GM23248 (cell line): ENCODE results near the gene YPEL5. TPM values are rescaled to one million over a fixed set of nuclear protein-coding genes. Genes with fewer than 3 reads are reported as not detected.
A peak's percentile ranks its signal among the peaks of the same experiment; 100 is the strongest.
"Not testable (repeated sequence)": the region's sequence is repeated elsewhere in the genome, so short reads cannot be mapped to it uniquely, and the experiment has no call there.

Source experiments
- DNase-seq: peaks from one replicate; pipeline ENCODE4 v3.0.0-alpha.2; 2015
- H2AFZ ChIP-seq: fragments of 200-600 bp; sonication (generic); 2 replicates; pipeline ENCODE4 v1.6.1; 2016; ENCODE audit warnings: antibody characterized with exemption
- H3F3A ChIP-seq: fragments of 200-600 bp; sonication (generic); 2 replicates; pipeline ENCODE4 v1.6.1; 2016; ENCODE audit warnings: mild to moderate bottlenecking, antibody characterized with exemption, mixed run types; ENCODE audit not compliant: insufficient read depth
- H3K27ac ChIP-seq: fragments of 200-600 bp; sonication (generic); 2 replicates; pipeline ENCODE4 v1.5.1; 2016; ENCODE audit warnings: mild to moderate bottlenecking
- H3K27me3 ChIP-seq: fragments of 200-600 bp; sonication (generic); replicated peaks from 2 replicates; pipeline ENCODE4 v1.6.1; 2016; ENCODE audit warnings: mild to moderate bottlenecking; ENCODE audit not compliant: insufficient read depth
- H3K36me3 ChIP-seq: fragments of 200-600 bp; sonication (generic); 2 replicates; pipeline ENCODE4 v1.6.1; 2016; ENCODE audit warnings: low read depth, mild to moderate bottlenecking
- H3K4me1 ChIP-seq: fragments of 200-600 bp; sonication (generic); 2 replicates; pipeline ENCODE4 v1.6.1; 2016; ENCODE audit warnings: mild to moderate bottlenecking; ENCODE audit not compliant: insufficient read depth
- H3K4me2 ChIP-seq: fragments of 200-600 bp; sonication (generic); one replicate; pipeline ENCODE4 v1.6.1; 2016; ENCODE audit warnings: mild to moderate bottlenecking; ENCODE audit not compliant: unreplicated experiment
- H3K4me3 ChIP-seq: fragments of 200-600 bp; sonication (generic); 2 replicates; pipeline ENCODE4 v1.5.1; 2016; ENCODE audit warnings: mild to moderate bottlenecking
- H3K79me2 ChIP-seq: fragments of 200-600 bp; sonication (generic); 2 replicates; pipeline ENCODE4 v1.6.1; 2016; ENCODE audit warnings: mild to moderate bottlenecking; ENCODE audit not compliant: insufficient read depth
- H3K9ac ChIP-seq: fragments of 200-600 bp; sonication (generic); 2 replicates; pipeline ENCODE4 v1.6.1; 2016; ENCODE audit warnings: mild to moderate bottlenecking
- H3K9me2 ChIP-seq: fragments of 200-600 bp; sonication (generic); 2 replicates; pipeline ENCODE4 v1.6.1; 2016; ENCODE audit warnings: mixed run types, mild to moderate bottlenecking, moderate library complexity; ENCODE audit not compliant: insufficient read depth
- H3K9me3 ChIP-seq: fragments of 200-600 bp; sonication (generic); one replicate; pipeline ENCODE4 v1.6.1; 2017; ENCODE audit warnings: low read depth
- H4K20me1 ChIP-seq: fragments of 200-600 bp; sonication (generic); 2 replicates; pipeline ENCODE4 v1.6.0; 2016; ENCODE audit not compliant: insufficient read depth
- EZH2 ChIP-seq: fragments of 200-600 bp; sonication (generic); IDR thresholded peaks from 2 replicates; pipeline ENCODE4 v1.6.1; 2018; ENCODE audit warnings: antibody characterized with exemption, mild to moderate bottlenecking; ENCODE audit not compliant: insufficient read depth, poor library complexity, severe bottlenecking
- EZH2phosphoT487 ChIP-seq: fragments of 200-600 bp; sonication (generic); IDR thresholded peaks from 2 replicates; pipeline ENCODE4 v1.6.1; 2018; ENCODE audit warnings: antibody characterized with exemption, moderate library complexity, mild to moderate bottlenecking, low read depth; ENCODE audit not compliant: insufficient read depth
- WGBS, 2 experiments: methylation state at CpG; one replicate each; pipeline ENCODE4 v1.1.6; 2015 to 2017; ENCODE audit warnings: low lambda C conversion rate in 2 of 2, low coverage in 1 of 2; ENCODE audit errors: missing lambda C conversion rate in 2 of 2; 5-methylcytosine and 5-hydroxymethylcytosine counted together
- in situ Hi-C: fragments of 300-500 bp; cut with MboI; formaldehyde crosslinking; loops from 2 replicates; pipeline ENCODE4 v1.15.0; 2020
- polyA plus RNA-seq: library from polyadenylated mRNA; unstranded; fragments of >200 nt; fragmentation: Nextera tagmentation; extraction: Ambion mirVana; gene quantifications from 2 replicates; pipeline ENCODE4 v1.2.1, GENCODE V29; 2016
- total RNA-seq: library from RNA; depleted of rRNA; stranded (reverse); fragments of >200 nt; shearing (Covaris generic); gene quantifications from 2 replicates; pipeline ENCODE4 v1.2.3, GENCODE V29; 2014

YPEL5 gene
- total and polyA plus RNA-seq, 2 experiments from 2014 or later, result 101 to 128 TPM

DNA sequence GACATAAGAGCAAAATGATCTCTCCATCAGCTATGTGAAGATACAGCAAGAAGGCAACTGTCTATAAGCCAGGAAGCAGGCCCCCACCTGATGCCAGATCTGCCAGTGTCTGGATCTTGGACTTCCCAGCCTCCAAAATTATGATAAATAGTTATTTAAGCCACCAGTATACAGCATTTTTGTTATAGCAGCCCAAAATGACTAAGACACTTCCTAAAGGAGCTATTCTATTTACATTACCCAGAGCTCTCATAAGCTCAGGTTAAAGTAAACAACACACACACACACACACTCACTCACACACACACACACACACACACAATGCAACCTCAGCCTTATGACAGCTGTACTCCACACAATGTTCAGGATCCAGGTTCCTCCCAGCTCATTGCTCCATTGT is 5.7 kb upstream of the YPEL5 start:
- no peak overlapping the region for H2AFZ ChIP-seq
- H3K9me2 ChIP-seq, result no peaks in the 10 kb centered on the region
- no peaks in the 10 kb centered on the region for H3K36me3 ChIP-seq
- H4K20me1 ChIP-seq, result no peaks in the 10 kb centered on the region
- no peak overlapping the region for H3K27ac ChIP-seq
- TF ChIP-seq EZH2phosphoT487, result no peak
- no peak for TF ChIP-seq EZH2
- no peaks in the 10 kb centered on the region for H3K9me3 ChIP-seq
- H3K9ac ChIP-seq, result no peak overlapping the region
- no peak overlapping the region for H3K4me3 ChIP-seq
- no peaks in the 10 kb centered on the region for H3K79me2 ChIP-seq
- in situ Hi-C loops, result no loop called here
- H3K4me1 ChIP-seq, result peaks cover 7% of the 10 kb centered on the region
- 0 out of 2 replicates have a peak, but pooled peaks cover 6% of the 10 kb centered on the region for H3K27me3 ChIP-seq
- no peak overlapping the region for H3K4me2 ChIP-seq
- DNase-seq, result no peak
- H3F3A ChIP-seq, result no peaks in the 10 kb centered on the region

DNA sequence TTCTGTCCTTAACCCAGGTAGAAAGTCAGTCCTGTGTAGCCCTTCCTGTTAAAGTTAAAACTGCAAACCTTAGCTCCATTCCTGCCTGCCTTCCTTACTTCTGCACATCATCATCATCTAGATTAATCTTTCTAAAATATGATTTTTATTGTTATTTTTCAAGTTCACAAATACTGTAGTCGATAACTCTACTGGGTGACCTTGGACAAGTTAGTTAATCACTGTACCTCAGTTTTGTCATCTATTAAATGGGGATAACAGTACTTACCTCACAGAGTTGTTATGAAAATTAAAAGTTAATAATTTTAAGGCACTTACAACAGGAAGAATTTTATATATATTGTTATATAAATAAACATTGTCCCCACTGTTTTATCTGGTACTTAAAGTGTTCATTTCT is 2.5 kb upstream of the YPEL5 start:
- H3K4me3 ChIP-seq, result no peak overlapping the region
- H3K79me2 ChIP-seq, result peaks cover 18% of the 10 kb centered on the region
- no peak overlapping the region for H3K9ac ChIP-seq
- no peaks in the 10 kb centered on the region for H3K9me2 ChIP-seq
- WGBS, 2 experiments, result 62 to 69% methylated on average over 1 of the region's 1 CpG
- H3K4me2 ChIP-seq, result no peak overlapping the region
- no peaks in the 10 kb centered on the region; the same call in 1 of the 2 replicates for H4K20me1 ChIP-seq
- H3K9me3 ChIP-seq, result no peaks in the 10 kb centered on the region
- TF ChIP-seq EZH2 (no peak), EZH2phosphoT487 (no peak)
- no peak for DNase-seq
- H3K36me3 ChIP-seq, result peaks cover 8% of the 10 kb centered on the region; the same call in 1 of the 2 replicates
- in situ Hi-C loops, result no loop called here
- H3K27ac ChIP-seq, result no peak overlapping the region
- H2AFZ ChIP-seq, result no peak overlapping the region
- H3K27me3 ChIP-seq, result 0 out of 2 replicates have a peak, but pooled peaks cover 6% of the 10 kb centered on the region
- H3F3A ChIP-seq, result 0 out of 2 replicates have a peak, but pooled peaks cover 13% of the 10 kb centered on the region
- H3K4me1 ChIP-seq, result peaks cover 20% of the 10 kb centered on the region

GRCh38 chr2:30144951-30145350 is 1.9 kb upstream of the YPEL5 start:
- H3K4me3 ChIP-seq, H3K9me3 ChIP-seq, H3K27me3 ChIP-seq, H3K9ac ChIP-seq, in situ Hi-C loops, H3K4me2 ChIP-seq, H2AFZ ChIP-seq, H3K9me2 ChIP-seq, H3K27ac ChIP-seq, DNase-seq, H4K20me1 ChIP-seq, H3K36me3 ChIP-seq: not testable (repeated sequence)
- Histone ChIP-seq H3F3A (0 out of 2 replicates have a peak, but pooled peaks cover 16% of the 10 kb centered on the region), H3K4me1 (peaks cover 27% of the 10 kb centered on the region), H3K79me2 (peaks cover 25% of the 10 kb centered on the region)
- WGBS, 2 experiments, result 81 to 91% methylated on average over 3 of the region's 3 CpGs

GRCh38 chr2:30145826-30146336 is 926 bp upstream of the YPEL5 start:
- Histone ChIP-seq H3K9me3 (no peaks in the 10 kb centered on the region), H3K27me3 (no peaks in the 10 kb centered on the region), H3K4me2 (peak overlapping the region; percentile 94), H3K79me2 (peaks cover 34% of the 10 kb centered on the region), H3K36me3 (peaks cover 9% of the 10 kb centered on the region; the same call in 1 of the 2 replicates), H4K20me1 (no peaks in the 10 kb centered on the region; the same call in 1 of the 2 replicates), H2AFZ (peak overlapping the region; percentile 91), H3K27ac (peak overlapping the region; percentile 82), H3K9me2 (no peaks in the 10 kb centered on the region), H3K4me3 (peak overlapping the region; percentile 74), H3K4me1 (peaks cover 33% of the 10 kb centered on the region), H3F3A (0 out of 2 replicates have a peak, but pooled peaks cover 16% of the 10 kb centered on the region), H3K9ac (peak overlapping the region; percentile 99)
- TF ChIP-seq EZH2phosphoT487 (no peak), EZH2 (no peak)
- peak; percentile 43 for DNase-seq
- in situ Hi-C loops, result no loop called here
- WGBS, 2 experiments, result 30 to 31% methylated on average over 8 of the region's 8 CpGs
